RKO (cell line): ENCODE measurements around the gene TANC2.
"Not testable (repeated sequence)": the region's sequence is repeated elsewhere in the genome, so short reads cannot be mapped to it uniquely, and the experiment has no call there.

ENCODE experiments used
- DNase-seq: peaks from one replicate; pipeline ENCODE4 v3.0.0-alpha.2; 2016; ENCODE audit warnings: low spot score

The TANC2 gene

DNA sequence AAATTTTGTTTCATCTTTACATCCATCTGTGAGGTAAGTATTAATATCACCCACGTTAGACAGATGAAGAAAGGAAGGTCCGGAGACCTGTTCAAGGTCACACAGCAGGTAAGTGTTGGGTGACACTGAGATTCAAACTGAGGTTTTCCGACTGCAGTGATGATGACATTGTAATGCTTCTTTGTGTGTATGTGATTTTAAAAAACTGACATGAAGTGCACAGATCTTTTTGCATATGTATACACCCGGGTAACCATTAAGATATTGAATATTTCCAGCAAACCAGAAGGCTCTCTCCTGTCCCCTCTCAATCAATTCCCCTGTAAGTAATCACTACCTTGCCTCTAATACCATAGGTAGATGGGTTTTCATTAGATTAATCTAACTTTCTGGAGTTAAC is 1.5 kb upstream of the TANC2 start:
- DNase-seq = no peak

DNA sequence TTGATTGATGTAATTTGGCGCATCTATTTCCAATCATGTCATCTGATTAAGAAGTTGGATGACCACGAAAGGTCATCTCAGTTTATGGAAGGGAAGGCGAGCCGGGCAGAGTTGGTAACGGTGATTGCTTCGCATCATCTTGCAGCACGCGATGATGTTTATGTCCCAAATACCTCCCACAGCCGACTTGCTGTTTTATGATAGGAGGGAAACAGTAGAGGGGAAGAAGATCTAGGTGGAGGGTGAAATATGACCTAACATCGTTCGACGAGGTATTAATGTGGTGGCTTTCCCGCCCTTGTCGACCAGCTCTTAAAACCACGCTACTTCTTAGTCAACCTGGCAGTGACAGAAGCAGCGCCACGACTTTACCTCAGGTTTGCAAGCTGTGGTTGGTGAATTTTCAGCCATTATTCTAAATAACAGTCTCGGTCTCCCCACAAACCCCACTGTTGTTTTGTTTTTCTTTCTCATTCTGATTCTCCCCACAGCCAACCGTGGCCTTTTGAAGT is 805 bp upstream of the TANC2 start:
- DNase-seq = no peak

DNA sequence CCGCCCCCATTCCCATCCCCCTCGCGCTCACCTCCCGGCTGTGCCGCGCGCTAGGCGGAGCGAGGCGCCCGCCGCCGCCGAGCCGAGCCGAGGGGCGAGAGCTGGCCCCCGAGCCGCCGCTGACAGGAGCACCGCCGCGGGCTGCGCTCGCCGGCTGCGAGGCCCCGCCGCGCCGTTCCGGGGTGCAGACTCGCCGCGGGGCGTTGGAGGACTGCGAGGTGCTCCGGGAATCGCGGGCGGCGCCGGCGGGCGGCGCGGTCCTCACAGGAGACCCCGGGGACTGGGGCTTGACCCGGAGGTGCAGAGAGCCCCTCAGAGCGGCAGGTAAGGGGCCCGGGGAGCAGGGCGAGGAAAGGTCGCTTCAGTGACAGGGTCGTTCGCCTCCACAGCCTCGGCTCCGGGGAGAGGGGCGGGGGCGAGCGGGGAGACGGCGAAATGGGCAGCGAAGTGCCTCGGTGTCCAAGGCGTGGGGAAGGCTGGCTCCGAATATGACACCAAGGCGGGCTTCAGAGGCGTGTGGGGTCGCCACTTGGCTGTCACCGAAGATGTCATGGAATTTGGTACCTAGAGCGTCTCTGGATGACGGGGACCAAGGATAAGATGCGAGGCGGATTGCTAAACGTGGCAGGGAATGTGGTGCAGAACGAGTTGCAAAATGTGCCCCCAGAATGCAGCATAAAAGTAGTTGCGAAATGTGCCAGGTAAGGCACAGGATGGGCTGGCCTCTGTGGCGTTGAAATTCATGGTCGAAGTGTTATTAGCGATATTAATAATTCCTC is 580 bp downstream of the TANC2 start:
- DNase-seq = peak; percentile 32

DNA sequence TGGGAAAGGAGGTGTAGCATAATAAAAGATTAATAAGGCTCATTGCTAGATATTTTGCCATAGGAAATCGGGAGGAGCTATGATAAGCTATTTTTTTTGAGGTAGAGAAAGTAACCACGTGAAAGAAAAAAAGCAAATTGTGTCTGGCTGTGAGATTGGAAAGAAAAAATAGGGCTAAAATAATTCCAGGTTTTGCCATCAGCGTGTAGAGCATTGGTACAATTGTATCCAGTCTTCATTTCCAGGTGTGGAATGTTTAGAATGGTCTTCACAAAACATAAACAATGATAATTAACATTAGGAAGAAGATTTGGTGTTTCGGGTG is 1.1 kb downstream of the TANC2 start:
- no peak for DNase-seq

DNA sequence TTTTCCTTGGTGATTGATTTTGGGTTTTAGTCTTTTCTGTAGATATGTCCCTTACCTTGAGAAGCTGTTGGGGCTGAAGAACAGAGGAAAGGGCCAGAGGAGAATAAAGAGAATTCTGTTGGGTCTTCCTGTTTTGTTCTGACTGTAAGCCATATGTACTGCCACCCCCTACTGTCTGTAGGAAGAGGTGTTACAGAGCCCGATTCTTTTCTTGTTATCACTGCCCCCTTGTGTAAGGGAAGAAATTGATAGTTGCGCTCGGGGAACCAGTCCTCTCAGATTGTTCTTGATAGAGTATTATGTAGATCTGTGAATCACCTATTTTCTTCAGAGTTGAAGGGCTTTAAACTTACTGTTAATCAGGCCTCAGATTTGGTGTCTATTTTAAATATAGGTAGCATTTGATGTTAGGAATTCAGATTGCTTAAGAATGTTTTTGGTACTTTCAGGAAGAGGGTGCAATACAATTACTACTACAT is 2.4 kb downstream of the TANC2 start:
- DNase-seq = peak; percentile 94

DNA sequence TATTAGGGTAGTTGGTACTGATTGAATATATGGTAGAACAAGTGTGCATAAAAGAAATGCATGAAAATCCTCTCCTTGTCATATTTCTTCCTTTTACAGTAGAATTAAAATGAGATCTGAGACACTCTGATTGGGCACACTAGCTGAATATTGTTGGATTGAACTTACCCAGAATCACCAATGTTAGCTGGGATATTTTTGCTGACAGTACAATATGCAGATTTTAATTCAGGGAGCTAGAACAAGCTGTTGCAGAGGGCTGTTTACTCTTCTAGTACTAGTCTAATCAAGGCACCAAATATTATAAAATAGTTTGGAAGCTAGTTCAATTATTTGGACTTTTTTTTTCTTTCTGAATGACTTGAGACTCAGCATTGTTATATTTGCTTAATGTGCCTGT is 4.6 kb downstream of the TANC2 start:
- no peak for DNase-seq

DNA sequence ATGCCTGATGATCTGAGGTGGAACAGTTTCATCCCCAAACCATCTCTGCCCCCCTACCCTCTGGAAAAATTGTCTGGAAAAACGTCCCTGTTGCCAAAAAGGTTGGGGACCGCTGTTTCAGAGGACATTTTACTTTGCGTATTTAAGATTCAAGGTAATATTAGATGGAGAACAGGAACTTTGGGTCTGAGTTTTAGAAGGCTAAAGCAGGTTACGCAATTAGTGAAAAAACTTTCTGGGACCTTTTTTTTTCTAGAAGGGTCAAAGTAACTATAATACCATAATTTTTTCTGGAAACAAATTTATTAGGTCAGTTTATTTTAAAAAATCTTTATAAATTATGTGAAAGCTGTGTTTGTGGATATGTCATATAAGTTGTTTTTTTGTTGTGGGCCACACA is 5.8 kb downstream of the TANC2 start:
- no peak for DNase-seq

DNA sequence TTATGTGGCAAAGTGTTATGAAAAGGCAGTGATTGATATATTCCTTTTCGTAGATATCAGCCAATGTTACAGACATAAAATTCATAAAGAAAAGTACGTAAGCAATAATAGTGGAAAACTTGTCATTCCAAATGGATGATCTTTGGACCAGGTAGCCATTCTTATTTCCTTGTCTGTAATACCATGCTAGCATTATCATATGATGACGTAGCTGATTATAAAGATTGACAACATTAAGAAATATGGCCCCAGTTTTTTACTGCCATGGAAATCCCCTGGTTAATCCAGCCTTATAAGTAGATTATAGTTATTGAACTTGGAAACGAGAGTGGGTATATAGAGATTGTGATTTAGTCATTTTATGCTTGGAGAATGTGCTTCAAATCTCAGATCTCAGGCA is 8.8 kb downstream of the TANC2 start:
- no peak for DNase-seq

DNA sequence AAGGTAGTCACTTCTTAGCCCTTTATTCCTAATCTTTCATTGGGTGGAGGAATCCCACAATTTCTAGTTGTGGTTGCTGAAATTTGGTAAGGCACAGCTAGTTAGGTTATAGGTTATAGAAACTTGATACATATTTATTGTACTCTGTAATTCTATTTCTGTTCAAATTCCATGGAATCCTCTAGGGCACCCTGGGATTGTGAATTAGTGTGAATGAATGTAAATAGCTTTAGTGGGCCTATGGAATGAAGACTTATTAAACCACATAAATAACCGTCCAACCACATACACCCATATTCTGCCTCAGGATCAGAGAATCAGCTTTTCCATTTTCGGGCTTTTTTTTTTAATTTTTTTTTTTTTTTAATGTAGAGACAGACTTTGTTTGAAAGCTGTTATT is 9.2 kb downstream of the TANC2 start:
- DNase-seq = no peak

DNA sequence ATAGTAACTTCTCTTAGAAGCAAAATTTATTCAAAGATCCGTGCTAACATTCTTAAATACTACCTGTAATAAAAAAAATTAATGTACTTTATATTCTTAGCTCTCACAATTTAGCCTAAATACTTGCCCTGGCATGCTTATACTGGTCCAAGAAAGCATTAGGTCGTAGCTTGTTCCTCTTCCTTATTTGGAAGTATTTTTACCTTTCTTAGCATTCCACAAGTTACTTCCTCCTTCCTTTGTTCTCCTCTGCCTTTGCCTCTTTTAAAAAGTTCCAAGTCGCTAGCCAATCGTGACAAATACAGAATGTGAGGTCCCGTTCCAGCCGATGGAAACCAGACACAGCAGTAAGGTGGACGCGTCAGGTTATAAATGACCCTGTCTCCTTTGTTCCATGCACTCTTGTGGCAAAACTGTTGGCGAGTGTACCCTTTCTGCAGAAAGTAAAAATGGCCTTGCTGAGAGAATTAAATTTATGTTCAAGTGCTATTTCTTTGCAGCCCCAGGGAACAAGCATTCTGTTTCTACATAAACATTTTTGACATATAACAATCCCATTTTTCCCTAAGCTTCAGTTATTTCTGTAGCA is 10.7 kb downstream of the TANC2 start:
- not testable (repeated sequence) for DNase-seq

DNA sequence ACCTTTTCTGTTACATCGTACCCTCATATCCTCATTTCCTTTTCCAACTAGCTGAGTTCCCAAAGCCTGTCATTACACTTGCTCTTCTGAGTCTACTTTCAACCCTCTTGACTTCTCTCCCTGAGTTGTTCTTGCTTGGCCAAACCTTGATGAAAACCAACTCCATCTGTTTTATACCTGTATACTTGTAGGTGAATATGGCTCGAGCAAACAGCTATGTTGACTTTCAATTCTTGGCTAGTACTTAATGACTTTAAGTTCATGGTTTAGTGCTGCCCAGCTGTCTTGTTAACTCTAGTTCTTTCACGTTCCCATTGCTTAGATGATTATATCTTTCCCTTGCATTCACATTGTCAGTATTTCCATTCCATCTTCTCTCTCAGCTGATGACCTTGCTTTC is 14.8 kb downstream of the TANC2 start:
- no peak for DNase-seq

DNA sequence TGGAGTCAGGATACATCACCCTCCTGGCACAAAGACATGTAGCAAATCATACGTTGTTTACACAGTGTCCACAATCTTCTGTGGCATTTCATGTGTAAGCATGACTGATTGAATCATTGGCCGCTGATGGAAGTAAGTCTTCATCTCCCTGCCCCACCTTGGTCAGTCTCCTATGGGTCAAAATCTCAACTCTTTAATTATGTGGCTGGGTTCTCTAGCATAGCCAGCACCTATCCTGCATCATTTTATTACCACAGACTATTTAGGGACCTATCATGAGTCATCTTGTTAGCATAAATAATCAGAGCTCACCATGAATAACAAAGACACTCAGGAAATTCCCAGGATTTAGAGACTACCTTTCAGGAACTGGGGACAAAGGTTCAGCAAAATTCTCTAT is 15.9 kb downstream of the TANC2 start:
- DNase-seq = no peak

DNA sequence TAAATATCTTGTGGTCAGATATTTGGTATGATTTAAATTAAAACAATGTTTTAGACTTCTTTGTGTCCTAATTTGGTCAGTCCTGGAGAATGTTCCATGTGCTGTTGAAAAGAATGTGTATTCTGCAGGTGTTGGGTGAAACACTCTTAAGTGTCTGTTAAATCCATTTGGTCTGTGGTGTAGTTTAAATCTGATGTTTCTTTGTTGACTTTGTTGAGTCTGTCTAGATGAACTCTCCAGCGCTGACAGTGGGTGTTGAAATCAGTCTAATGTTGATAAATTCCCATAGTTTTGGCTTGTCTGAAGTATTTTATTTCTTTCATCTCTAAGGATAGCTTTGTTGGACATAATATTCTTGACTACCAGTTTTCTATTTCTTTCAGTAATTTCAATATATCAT is 18.8 kb downstream of the TANC2 start:
- DNase-seq = no peak

DNA sequence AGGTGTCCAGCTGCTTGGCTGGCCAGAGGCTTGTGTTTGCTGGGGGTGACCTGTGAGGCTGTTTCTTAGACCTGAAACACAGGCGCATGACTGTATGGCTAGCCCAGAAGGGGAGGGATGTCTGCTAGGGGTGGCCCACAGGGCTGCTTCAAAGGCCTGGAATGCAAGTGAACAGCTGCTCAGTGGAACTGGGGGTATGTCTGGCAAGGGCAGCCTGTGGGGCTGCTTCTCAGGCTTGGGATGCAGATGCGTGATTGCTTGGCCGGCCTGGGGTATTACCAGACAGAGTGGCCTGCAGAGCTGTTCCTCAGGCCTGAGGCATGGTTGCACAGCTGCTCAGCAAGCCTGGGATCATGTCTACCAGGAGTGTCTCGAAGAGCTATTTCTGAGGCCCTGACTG is 20.5 kb downstream of the TANC2 start:
- DNase-seq = no peak

DNA sequence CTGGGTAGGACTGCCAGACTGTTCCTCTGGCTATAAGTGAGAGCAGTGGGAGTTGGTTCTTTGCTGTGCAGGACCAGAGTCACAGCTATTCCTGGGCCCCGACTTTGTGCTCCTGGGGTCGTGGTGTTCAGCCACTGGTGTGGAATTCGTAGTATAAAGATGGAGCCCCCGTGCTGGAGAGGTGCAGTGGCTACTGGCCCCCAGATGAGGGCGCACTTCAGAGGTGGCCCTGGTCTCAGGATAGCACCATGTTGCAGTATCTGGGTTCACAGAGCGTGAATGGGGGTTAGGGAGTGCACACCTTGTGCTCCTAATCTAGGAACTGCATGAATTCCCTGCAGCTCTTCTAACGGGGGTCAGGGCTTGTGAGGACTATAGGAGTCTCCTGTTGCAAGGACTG is 21.1 kb downstream of the TANC2 start:
- no peak for DNase-seq

DNA sequence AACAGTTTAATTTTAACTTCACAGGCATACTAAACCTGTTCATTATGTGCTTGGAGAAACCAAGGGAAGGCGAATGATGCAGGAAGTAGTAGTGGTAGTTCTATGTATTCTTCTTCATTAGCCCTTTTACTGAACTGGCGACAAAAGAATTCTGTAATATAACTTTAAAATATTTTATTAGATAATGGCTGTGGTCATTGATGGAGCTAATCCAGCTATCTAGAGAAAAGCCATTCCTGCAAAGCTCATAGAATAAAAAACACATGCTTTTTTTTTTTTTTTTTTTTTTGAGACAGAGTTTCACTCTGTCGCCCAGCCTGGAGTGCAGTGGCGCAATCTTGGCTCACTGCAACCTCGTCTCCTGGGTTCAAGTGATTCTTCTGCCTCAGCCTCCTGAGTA is 23.5 kb downstream of the TANC2 start:
- DNase-seq = no peak

DNA sequence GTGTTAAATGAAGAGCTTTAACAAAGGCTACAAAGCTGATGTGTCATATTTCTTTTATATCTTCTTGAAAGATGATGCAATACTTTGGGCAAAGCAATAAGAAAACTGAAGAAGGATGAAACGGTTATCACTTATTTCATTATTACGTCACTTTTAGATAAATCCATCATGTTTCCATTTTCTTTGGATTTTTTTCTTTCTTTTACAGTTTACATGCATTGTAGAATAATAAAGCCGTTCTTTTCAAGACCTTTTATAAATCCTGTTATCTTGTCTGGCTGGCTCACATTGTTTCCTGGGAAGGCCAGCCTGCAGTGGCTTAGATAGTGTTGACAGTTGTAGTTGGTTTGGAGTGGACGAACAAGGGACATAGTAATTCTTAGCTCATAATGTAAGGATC is 28.9 kb downstream of the TANC2 start:
- no peak for DNase-seq

DNA sequence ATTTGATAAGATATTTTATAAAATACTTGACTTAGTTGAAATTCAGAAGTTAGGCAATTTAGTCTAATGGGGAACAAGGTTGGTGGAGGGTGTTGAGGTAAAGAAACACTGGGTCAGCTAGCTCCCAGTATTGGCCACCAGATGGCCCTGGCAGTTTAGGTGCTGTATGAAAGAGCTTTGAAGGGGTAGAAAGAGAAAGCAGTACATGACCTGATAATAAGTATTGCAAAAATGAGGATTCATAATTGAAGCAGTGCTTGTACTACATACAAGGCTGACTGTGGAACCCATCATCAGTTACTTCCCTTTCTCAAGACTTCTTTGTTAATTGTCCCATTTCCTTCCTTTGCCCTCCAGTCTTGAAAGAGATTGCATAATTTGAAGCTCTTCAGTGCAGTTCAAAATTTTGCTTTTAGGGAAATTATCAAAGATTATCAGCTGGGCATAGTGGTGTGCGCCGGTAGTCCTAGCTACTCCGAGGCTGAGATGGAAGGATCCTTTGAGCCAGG is 29.4 kb downstream of the TANC2 start:
- DNase-seq = peak; percentile 46

DNA sequence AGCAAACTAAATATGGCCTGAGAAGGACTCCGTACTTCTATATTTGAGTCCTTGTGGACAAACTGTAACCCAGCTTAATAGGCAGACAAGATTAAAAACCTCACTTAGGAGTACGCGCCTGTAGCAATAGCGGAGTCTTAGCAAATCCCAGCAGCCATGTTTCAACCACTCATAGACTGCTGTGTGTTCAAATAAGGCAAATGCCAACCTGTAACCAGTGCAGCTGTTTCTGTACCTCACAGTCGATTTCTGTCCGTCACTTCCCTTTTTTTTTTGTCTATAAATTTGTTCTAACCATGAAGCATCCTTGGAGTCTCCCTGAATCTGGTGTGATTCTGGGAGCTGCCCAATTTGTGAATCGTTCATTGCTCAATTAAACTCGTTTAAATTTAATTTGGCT is 30.2 kb downstream of the TANC2 start:
- no peak for DNase-seq

DNA sequence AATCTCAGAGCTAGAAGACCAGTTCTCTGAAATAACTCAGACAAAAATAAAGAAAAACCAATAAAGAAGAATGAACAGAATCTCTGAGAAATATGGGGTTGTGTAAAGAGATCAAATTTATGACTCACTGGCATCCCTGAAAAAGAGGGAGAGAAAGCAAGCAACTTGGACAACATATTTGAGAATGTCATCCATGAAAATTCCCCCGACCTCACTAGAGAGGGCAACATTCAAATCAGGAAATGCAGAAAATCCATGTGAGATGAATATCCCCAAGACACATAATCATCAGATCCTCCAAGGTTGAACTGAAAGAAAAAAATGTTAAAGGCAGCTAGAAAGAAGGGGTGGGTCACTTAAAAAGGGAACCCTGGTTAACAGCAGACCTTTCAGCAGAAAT is 32.1 kb downstream of the TANC2 start:
- no peak for DNase-seq

DNA sequence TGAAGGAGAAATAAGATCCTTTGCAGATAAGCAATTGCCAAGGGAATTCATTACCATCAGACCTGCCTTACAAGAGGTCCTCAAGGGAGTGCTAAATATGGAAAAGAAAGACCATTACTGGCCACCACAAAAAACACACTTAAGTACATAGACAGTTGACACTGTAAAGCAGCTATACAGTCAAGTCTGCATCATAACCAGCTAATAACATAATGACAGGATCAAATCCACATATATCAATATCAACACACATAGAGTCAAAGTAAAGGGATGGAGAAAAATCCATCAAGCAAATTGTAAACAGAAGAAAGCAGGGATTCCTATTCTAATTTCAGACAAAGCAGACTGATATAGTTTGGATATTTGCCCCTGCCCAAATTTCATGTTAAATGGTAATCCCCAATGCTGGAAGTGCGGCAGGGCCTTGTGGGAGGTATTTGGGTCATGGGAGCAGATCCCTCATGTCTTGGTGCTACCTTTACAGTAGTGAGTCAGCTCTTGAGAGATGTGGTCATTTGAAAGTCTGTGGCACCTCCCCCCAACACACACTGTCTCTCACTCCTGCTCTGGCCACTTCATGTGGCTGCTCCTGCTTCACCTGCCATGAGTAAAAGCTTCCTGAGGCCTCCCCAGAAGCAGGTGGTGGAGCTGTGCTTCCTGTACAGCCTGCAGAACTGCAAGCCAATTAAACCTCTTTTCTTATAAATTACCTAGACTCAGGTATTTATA is 32.8 kb downstream of the TANC2 start:
- DNase-seq = no peak

DNA sequence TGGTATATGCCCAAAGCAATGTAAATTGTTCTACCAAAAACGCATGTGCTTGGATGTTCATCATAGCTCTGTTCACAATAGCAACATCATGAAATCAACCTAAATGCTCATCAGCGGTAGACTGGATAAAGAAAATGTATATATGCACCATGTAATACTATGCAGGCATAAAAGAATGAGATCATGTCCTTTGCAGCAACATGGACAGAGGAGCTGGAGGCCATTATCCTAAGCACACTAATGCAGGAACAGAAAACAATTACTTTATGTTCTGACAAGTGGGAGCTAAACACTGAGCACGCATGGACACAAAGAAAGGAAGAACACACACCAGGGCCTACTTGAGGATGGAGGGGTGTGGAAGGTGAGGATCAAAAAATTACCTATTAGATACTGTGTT is 33.7 kb downstream of the TANC2 start:
- DNase-seq = no peak
